IMR-90 (cell line): Measurements from ENCODE around the gene ARAP3. TPM values are rescaled to one million over a fixed set of nuclear protein-coding genes. Genes with fewer than 3 reads are reported as not detected.

Source experiments
- ATAC-seq: fragments of 200-7000 bp; cut with Tn5 transposase; 2 replicates; pipeline ENCODE4 v1.9.1; 2020; ENCODE audit warnings: low read depth, mild to moderate bottlenecking, moderate library complexity
- BruUV-seq: library from RNA; stranded (reverse); fragments of 400-500 nt; replicated peaks from 2 replicates; lab custom pipeline; 2021; lab: Mats Ljungman, UMichigan
- CTCF ChIA-PET: fragments of 300-600 bp; formaldehyde crosslinking; extraction: SDS; loops from one replicate; lab custom pipeline; 2021; ENCODE audit warnings: antibody characterized with exemption; lab: Yijun Ruan, JAX
- POLR2A ChIA-PET: fragments of 300-600 bp; sonication (Branson Sonifier 250); formaldehyde crosslinking; loops from one replicate; lab custom pipeline; 2022; ENCODE audit warnings: antibody characterized with exemption; ENCODE audit not compliant: unreplicated experiment; lab: Charles Lee
- DNase-seq: peaks from one replicate; pipeline ENCODE4 v3.0.0; 2013
- H2AFZ ChIP-seq: replicated peaks from 2 replicates; pipeline ENCODE3; 2013; ENCODE audit warnings: low read length, mild to moderate bottlenecking; ENCODE audit not compliant: poor library complexity
- H2AK5ac ChIP-seq: 2 replicates; pipeline ENCODE4 v1.6.1; 2013; ENCODE audit warnings: low read depth, low read length, inconsistent platforms
- H2AK9ac ChIP-seq: replicated peaks from 2 replicates; pipeline ENCODE3; 2013; ENCODE audit warnings: mild to moderate bottlenecking, low read depth, low read length, moderate library complexity; ENCODE audit not compliant: poor library complexity
- H2BK120ac ChIP-seq: 2 replicates; pipeline ENCODE4 v1.6.1; 2013; ENCODE audit warnings: low read depth, low read length, inconsistent platforms
- H2BK15ac ChIP-seq: 3 replicates; pipeline ENCODE4 v1.6.1; 2013; ENCODE audit warnings: low read depth, low read length, inconsistent platforms
- H2BK20ac ChIP-seq: 2 replicates; pipeline ENCODE4 v1.6.1; 2013; ENCODE audit warnings: low read depth, mild to moderate bottlenecking, inconsistent platforms, low read length, moderate library complexity
- H2BK5ac ChIP-seq: 2 replicates; pipeline ENCODE4 v1.6.1; 2013; ENCODE audit warnings: mild to moderate bottlenecking, low read depth, low read length, inconsistent platforms; ENCODE audit not compliant: poor library complexity, severe bottlenecking
- H3K14ac ChIP-seq: replicated peaks from 2 replicates; pipeline ENCODE4 v1.6.1; 2013; ENCODE audit warnings: low read depth, low read length, inconsistent platforms
- H3K18ac ChIP-seq: 2 replicates; pipeline ENCODE4 v1.6.1; 2013; ENCODE audit warnings: low read depth, low read length, control low read depth
- H3K23ac ChIP-seq: 2 replicates; pipeline ENCODE4 v1.6.1; 2013; ENCODE audit warnings: low read depth, low read length, inconsistent platforms
- H3K27ac ChIP-seq: 2 replicates; pipeline ENCODE4 v1.5.1; 2013; ENCODE audit warnings: mild to moderate bottlenecking, control low read depth, low read length; ENCODE audit not compliant: insufficient read depth
- H3K27me3 ChIP-seq: 2 replicates; pipeline ENCODE4 v1.6.1; 2013; ENCODE audit warnings: low read length; ENCODE audit not compliant: control insufficient read depth, insufficient read depth
- H3K36me3 ChIP-seq: 2 replicates; pipeline ENCODE4 v1.6.1; 2013; ENCODE audit warnings: low read length, mixed read lengths; ENCODE audit not compliant: control insufficient read depth, insufficient read depth
- H3K4ac ChIP-seq: 2 replicates; pipeline ENCODE4 v1.6.1; 2013; ENCODE audit warnings: low read depth, low read length, inconsistent platforms
- H3K4me1 ChIP-seq: 2 replicates; pipeline ENCODE4 v1.6.1; 2013; ENCODE audit warnings: low read length, mixed read lengths; ENCODE audit not compliant: control insufficient read depth, insufficient read depth
- H3K4me2 ChIP-seq: 2 replicates; pipeline ENCODE4 v1.6.1; 2013; ENCODE audit warnings: low read depth, mild to moderate bottlenecking, control low read depth, low read length, moderate library complexity
- H3K4me3 ChIP-seq: 2 replicates; pipeline ENCODE4 v1.5.1; 2013; ENCODE audit warnings: low read depth, mild to moderate bottlenecking, control low read depth, low read length, moderate library complexity; ENCODE audit not compliant: insufficient read depth
- H3K56ac ChIP-seq: 2 replicates; pipeline ENCODE4 v1.6.1; 2013; ENCODE audit warnings: low read length, inconsistent platforms; ENCODE audit not compliant: insufficient read depth; ENCODE audit errors: extremely low read depth
- H3K79me1 ChIP-seq, 2 experiments: 2 replicates each; pipeline ENCODE4 v1.6.1; 2013; ENCODE audit warnings: low read length in 2 of 2, inconsistent platforms in 1 of 2, low read depth in 1 of 2
- H3K9ac ChIP-seq: 2 replicates; pipeline ENCODE4 v1.6.1; 2013; ENCODE audit warnings: low read depth, low read length, control low read depth
- H3K9me1 ChIP-seq: 2 replicates; pipeline ENCODE4 v1.6.1; 2013; ENCODE audit warnings: low read length, inconsistent platforms; ENCODE audit not compliant: insufficient read depth
- H3K9me3 ChIP-seq: 2 replicates; pipeline ENCODE4 v1.6.1; 2013; ENCODE audit warnings: low read length; ENCODE audit not compliant: control insufficient read depth, insufficient read depth
- H4K20me1 ChIP-seq: 2 replicates; pipeline ENCODE4 v1.6.1; 2013; ENCODE audit warnings: low read length, inconsistent platforms; ENCODE audit not compliant: insufficient read depth
- H4K5ac ChIP-seq: 2 replicates; pipeline ENCODE4 v1.6.1; 2013; ENCODE audit warnings: mild to moderate bottlenecking, low read depth, low read length, control low read depth
- H4K8ac ChIP-seq, 2 experiments: 2 replicates each; pipeline ENCODE4 v1.6.1; 2013; ENCODE audit warnings: low read depth in 2 of 2, low read length in 2 of 2, control low read depth in 1 of 2, inconsistent platforms in 1 of 2
- H4K91ac ChIP-seq: 2 replicates; pipeline ENCODE4 v1.6.1; 2013; ENCODE audit warnings: low read depth, low read length, inconsistent platforms; ENCODE audit not compliant: insufficient read depth
- BHLHE40 ChIP-seq: fragments of 150-350 bp; IDR thresholded peaks from 2 replicates; pipeline ENCODE4 v1.6.1; 2016; ENCODE audit warnings: mild to moderate bottlenecking, low read depth, low read length
- CEBPB ChIP-seq: IDR thresholded peaks from 2 replicates; pipeline ENCODE4 v1.6.1; 2012; ENCODE audit warnings: low read depth, low read length, improper control_type of control experiment
- CHD1 ChIP-seq: IDR thresholded peaks from 2 replicates; pipeline ENCODE4 v1.6.1; 2012; ENCODE audit warnings: low read depth, low read length, improper control_type of control experiment
- FOS ChIP-seq: fragments of 150-350 bp; IDR thresholded peaks from 2 replicates; pipeline ENCODE4 v1.6.1; 2016; ENCODE audit warnings: low read depth, low read length
- MAFK ChIP-seq: IDR thresholded peaks from 2 replicates; pipeline ENCODE4 v1.6.1; 2012; ENCODE audit warnings: low read depth, low read length, improper control_type of control experiment
- MAZ ChIP-seq: IDR thresholded peaks from 2 replicates; pipeline ENCODE4 v1.6.1; 2012; ENCODE audit warnings: low read depth, mild to moderate bottlenecking, low read length, improper control_type of control experiment, moderate library complexity, borderline replicate concordance
- MXI1 ChIP-seq: IDR thresholded peaks from 2 replicates; pipeline ENCODE4 v1.6.1; 2012; ENCODE audit warnings: low read depth, mild to moderate bottlenecking, low read length, moderate library complexity, borderline replicate concordance
- NFE2L2 ChIP-seq: fragments of 150-350 bp; IDR thresholded peaks from 2 replicates; pipeline ENCODE4 v1.6.1; 2016; ENCODE audit warnings: low read depth, mild to moderate bottlenecking, low read length
- POLR2A ChIP-seq: IDR thresholded peaks from 2 replicates; pipeline ENCODE4 v1.6.1; 2012; ENCODE audit warnings: mild to moderate bottlenecking, low read depth, low read length
- RAD21 ChIP-seq: IDR thresholded peaks from 2 replicates; pipeline ENCODE4 v1.6.1; 2012; ENCODE audit warnings: low read length, improper control_type of control experiment
- RCOR1 ChIP-seq: IDR thresholded peaks from 2 replicates; pipeline ENCODE4 v1.6.1; 2012; ENCODE audit warnings: mild to moderate bottlenecking, low read length, improper control_type of control experiment; ENCODE audit not compliant: insufficient replicate concordance
- RFX5 ChIP-seq: IDR thresholded peaks from 2 replicates; pipeline ENCODE4 v1.8.0; 2012; ENCODE audit warnings: low read depth, mild to moderate bottlenecking, low read length, moderate library complexity
- SMC3 ChIP-seq: fragments of 150-350 bp; IDR thresholded peaks from 2 replicates; pipeline ENCODE4 v1.6.1; 2016; ENCODE audit warnings: low read depth, mild to moderate bottlenecking, antibody characterized with exemption, low read length, moderate library complexity
- dilution Hi-C: fragments of 300-500 bp; cut with HindIII; formaldehyde crosslinking; loops from one replicate; pipeline ENCODE4 v1.14.3; 2018; ENCODE audit warnings: low sequenced_read_pairs; ENCODE audit not compliant: unreplicated experiment
- in situ Hi-C: fragments of 300-500 bp; cut with MboI; formaldehyde crosslinking; loops from 3 replicates; pipeline ENCODE4 v1.14.3; 2019; ENCODE audit warnings: low sequenced_read_pairs, inconsistent platforms, mixed read lengths
- intact Hi-C: fragments of 100-400 bp; cut with micrococcal nuclease; formaldehyde crosslinking; loops from 2 replicates; pipeline ENCODE4 v1.10.0; 2022
- polyA plus RNA-seq, 3 experiments: library from polyadenylated mRNA; depleted of rRNA; stranded (reverse); fragments of >200 nt; gene quantifications; 2 replicates each; pipeline ENCODE4 v1.2.3, GENCODE V29; 2012; ENCODE audit warnings: low replicate concordance in 1 of 3
- total RNA-seq: library from RNA; depleted of rRNA; stranded (reverse); fragments of >200 nt; gene quantifications from 2 replicates; pipeline ENCODE4 v1.2.3, GENCODE V29; 2012
- TF ChIP-seq, protein P1 (sequence below): fragments of 150-350 bp; IDR thresholded peaks from 2 replicates; pipeline ENCODE4 v1.6.1; 2017; ENCODE audit warnings: mild to moderate bottlenecking, antibody characterized with exemption, low read length, low read depth
- TF ChIP-seq, protein P2 (sequence below): conservative IDR thresholded peaks from 2 replicates; pipeline ENCODE4 v1.5.1; 2012; ENCODE audit warnings: mild to moderate bottlenecking, low read depth, low read length, improper control_type of control experiment
- TF ChIP-seq, protein P3 (sequence below): fragments of 150-350 bp; IDR thresholded peaks from 2 replicates; pipeline ENCODE4 v1.6.1; 2016; ENCODE audit warnings: low read depth, mild to moderate bottlenecking, low read length, moderate library complexity, borderline replicate concordance

The ARAP3 gene
- total and polyA plus RNA-seq, 2 of the 4 experiments (the other 2 are of a cell fraction): 2.2 to 6.9 TPM

DNA sequence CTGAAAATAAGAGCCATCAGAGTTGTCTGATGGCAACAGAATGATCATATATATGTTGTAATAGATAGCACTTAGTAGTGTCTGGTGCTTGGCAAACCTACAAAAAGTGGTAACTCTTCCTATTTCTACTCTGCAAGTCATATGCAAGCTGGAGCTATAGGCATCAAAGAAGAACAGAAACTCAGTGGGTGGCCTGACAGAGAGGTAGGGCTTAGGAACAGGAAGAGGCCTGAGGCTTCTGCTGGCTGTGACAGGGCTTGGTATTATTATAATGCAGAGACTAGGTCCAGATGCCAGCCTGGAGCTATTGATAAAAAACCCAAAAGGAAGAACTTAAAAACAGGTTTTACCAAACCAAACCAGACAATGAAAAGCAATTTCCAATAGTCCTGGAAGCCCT is 58.8 kb downstream of the ARAP3 start:
- H2BK20ac ChIP-seq: no peak overlapping the region
- no peak overlapping the region for H2AFZ ChIP-seq
- no peak overlapping the region for H3K4me3 ChIP-seq
- no peak overlapping the region for H3K56ac ChIP-seq
- no peak overlapping the region for H2AK9ac ChIP-seq
- DNase-seq (no peak), ATAC-seq (no peak)
- peaks cover 7% of the 10 kb centered on the region for H3K9me1 ChIP-seq
- H3K79me1 ChIP-seq: peaks cover 3 to 12% of the 10 kb centered on the region in 2 experiments; a peak in 3 of 4 replicates
- H3K4me1 ChIP-seq: 0 out of 2 replicates have a peak, but pooled peaks cover 3% of the 10 kb centered on the region
- in situ Hi-C loops: no loop called here
- intact Hi-C loops: no loop called here
- no peak overlapping the region for H3K23ac ChIP-seq
- H3K18ac ChIP-seq: no peak overlapping the region
- ChIA-PET POLR2A (no interaction called here), CTCF (no interaction called here)
- TF ChIP-seq, protein P1, sequence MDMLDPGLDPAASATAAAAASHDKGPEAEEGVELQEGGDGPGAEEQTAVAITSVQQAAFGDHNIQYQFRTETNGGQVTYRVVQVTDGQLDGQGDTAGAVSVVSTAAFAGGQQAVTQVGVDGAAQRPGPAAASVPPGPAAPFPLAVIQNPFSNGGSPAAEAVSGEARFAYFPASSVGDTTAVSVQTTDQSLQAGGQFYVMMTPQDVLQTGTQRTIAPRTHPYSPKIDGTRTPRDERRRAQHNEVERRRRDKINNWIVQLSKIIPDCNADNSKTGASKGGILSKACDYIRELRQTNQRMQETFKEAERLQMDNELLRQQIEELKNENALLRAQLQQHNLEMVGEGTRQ: no peak
- no peak for TF ChIP-seq SMC3
- TF ChIP-seq MAFK: no peak
- no peak for TF ChIP-seq POLR2A
- no peak for TF ChIP-seq MXI1
- TF ChIP-seq, protein P2, sequence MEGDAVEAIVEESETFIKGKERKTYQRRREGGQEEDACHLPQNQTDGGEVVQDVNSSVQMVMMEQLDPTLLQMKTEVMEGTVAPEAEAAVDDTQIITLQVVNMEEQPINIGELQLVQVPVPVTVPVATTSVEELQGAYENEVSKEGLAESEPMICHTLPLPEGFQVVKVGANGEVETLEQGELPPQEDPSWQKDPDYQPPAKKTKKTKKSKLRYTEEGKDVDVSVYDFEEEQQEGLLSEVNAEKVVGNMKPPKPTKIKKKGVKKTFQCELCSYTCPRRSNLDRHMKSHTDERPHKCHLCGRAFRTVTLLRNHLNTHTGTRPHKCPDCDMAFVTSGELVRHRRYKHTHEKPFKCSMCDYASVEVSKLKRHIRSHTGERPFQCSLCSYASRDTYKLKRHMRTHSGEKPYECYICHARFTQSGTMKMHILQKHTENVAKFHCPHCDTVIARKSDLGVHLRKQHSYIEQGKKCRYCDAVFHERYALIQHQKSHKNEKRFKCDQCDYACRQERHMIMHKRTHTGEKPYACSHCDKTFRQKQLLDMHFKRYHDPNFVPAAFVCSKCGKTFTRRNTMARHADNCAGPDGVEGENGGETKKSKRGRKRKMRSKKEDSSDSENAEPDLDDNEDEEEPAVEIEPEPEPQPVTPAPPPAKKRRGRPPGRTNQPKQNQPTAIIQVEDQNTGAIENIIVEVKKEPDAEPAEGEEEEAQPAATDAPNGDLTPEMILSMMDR: no peak
- TF ChIP-seq RFX5: no peak
- TF ChIP-seq BHLHE40: no peak
- TF ChIP-seq RCOR1: no peak
- TF ChIP-seq CEBPB: no peak
- TF ChIP-seq MAZ: no peak
- TF ChIP-seq, protein P3, sequence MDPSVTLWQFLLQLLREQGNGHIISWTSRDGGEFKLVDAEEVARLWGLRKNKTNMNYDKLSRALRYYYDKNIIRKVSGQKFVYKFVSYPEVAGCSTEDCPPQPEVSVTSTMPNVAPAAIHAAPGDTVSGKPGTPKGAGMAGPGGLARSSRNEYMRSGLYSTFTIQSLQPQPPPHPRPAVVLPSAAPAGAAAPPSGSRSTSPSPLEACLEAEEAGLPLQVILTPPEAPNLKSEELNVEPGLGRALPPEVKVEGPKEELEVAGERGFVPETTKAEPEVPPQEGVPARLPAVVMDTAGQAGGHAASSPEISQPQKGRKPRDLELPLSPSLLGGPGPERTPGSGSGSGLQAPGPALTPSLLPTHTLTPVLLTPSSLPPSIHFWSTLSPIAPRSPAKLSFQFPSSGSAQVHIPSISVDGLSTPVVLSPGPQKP: no peak
- TF ChIP-seq CHD1: no peak
- TF ChIP-seq NFE2L2: no peak
- TF ChIP-seq RAD21: no peak
- no peak for TF ChIP-seq FOS
- no peak overlapping the region for H3K4ac ChIP-seq
- no peaks in the 10 kb centered on the region for H3K9me3 ChIP-seq
- no peak overlapping the region for H2BK5ac ChIP-seq
- no peaks in the 10 kb centered on the region for H3K27me3 ChIP-seq
- H4K8ac ChIP-seq: no peak overlapping the region
- no peak overlapping the region for H3K4me2 ChIP-seq
- no peak overlapping the region for H3K27ac ChIP-seq
- H2BK120ac ChIP-seq: no peak overlapping the region
- H3K9ac ChIP-seq: no peak overlapping the region
- H3K14ac ChIP-seq: no peak overlapping the region
- H2AK5ac ChIP-seq: no peak overlapping the region
- H4K20me1 ChIP-seq: no peaks in the 10 kb centered on the region; the same call in 1 of the 2 replicates
- H3K36me3 ChIP-seq: peaks cover 45% of the 10 kb centered on the region
- H2BK15ac ChIP-seq: no peak overlapping the region
- H4K91ac ChIP-seq: no peak overlapping the region
- H4K5ac ChIP-seq: no peak overlapping the region
- BruUV-seq: no TSS peak
- dilution Hi-C loops: no loop called here
